ENCODE measurements around the gene MRPL33.
"Not testable (repeated sequence)": the region's sequence is repeated elsewhere in the genome, so short reads cannot be mapped to it uniquely, and the experiment has no call there.

Gene MRPL33

DNA sequence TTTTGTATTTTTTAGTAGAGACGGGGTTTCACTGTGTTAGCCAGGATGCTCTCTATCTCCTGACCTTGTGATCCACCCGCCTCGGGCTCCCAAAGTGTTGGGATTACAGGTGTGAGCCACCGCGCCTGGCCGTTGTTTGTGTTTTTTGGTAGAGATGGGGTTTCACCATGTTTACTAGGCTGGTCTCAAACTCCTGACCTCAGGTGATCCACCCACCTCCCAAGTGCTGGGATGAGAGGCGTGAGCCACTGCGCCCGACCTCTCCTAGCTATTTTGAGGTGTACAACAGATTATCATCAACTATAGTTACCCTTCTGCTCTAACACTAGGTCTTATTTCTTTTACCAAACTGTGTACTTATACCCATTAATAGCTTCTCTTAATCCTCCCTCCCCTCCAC is 28.9 kb upstream of the MRPL33 start:
- no peak for DNase-seq

DNA sequence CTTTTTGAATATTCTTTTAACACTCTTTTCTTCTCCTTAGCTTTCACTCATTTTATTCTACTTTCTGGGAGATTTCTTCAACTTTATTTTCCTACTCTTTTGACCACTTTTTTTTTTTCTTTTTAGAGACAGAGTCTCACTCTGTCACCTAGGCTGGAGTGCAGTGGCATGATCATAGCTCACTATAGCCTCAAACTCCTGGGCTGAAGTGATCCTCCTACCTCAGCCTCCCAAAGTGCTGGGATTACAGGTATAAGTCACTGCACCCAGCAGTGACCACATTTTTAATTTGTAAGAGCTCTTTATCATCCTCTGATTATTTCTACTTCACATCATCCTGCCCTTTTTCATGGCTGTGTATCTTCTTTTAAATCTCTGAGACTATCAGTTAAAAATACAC is 26.0 kb upstream of the MRPL33 start:
- not testable (repeated sequence) for DNase-seq

DNA sequence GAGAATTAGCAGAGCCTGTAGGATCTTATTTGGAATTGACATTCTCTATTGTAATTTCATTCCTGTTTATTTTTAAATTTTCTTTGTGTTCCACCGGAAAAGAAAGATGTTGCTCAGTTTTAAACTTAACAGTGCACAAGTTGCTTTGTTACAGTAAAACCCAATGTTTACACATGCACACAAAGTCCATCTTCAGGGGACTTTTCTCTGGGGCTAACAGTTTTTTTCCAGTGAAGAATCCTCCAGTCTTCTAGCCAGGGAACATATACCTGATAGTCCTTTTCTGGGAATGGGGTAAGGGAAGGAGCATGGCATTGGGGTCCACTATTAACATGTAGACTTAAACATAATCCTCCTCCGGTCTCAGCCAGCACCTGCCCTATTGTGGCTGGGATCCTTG is 25.2 kb upstream of the MRPL33 start:
- no peak for DNase-seq

DNA sequence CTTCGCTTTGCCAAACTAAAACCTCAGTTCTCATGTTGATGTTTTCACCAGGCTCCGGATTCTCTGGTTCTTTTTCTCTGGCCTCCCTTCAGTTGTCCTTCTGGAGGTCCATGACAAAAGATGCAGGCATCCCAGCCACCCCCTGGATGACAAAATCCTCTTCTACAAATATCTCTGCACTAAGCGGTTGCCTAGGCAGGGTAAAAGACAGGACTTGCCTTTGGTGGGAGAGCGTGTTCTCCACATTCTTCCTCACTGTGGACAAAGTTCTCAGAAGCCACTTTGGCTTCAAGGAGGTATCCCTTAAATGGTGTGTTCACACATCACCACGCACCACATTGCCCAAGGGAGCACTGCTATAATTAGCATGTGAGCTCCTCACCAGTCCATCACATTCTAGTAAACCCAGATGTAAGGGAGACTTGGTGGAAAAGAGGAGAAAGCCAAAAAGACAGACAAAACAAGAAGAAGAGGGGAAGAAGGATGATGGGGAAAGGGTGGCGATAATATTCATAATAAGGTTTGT is 23.6 kb upstream of the MRPL33 start:
- DNase-seq = no peak

DNA sequence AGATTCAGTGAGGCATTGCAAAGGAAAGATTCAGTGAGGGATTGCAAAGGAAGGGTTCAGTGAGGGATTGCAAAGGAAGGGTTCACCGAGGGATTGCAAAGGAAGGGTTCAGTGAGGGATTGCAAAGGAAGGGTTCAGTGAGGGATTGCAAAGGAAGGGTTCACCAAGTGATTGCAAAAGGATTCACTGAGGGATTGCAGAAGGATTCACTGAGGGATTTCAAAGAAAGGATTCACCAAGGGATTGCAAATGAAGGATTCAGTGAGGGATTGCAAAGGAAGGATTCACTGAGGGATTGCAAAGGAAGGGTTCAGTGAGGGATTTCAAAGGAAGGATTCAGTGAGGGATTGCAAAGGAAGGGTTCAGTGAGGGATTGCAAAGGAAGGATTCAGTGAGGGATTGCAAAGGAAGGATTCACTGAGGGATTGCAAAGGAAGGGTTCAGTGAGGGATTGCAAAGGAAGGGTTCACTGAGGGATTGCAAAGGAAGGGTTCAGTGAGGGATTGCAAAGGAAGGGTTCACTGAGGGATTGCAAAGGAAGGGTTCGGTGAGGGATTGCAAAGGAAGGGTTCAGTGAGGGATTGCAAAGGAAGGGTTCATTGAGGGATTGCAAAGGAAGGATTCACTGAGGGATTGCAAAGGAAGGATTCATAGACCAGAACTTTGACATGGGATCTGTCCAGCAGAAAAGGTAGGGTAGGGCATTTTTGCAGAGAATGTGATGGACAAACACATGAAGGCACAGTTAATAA is 22.5 kb upstream of the MRPL33 start:
- DNase-seq = not testable (repeated sequence)

DNA sequence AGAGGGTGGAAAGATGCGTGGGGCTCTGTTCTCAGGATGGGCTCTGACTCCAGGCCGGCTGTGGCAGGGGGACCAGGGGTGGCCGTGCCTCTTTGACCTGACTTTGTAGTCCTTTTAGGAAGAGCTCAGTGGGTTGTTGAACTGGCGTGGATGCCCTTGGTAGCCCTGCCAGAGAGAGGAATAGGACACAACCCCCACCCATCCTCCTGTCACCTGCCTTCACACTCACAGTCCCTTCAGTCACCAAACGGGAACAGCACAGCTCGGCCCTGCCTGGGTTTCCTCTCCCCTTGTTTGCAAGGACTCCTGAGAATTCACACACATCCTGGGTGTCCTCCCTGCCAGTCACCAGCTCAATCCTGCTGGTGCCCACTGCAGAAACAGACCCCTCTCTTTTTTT is 20.1 kb upstream of the MRPL33 start:
- no peak for DNase-seq

DNA sequence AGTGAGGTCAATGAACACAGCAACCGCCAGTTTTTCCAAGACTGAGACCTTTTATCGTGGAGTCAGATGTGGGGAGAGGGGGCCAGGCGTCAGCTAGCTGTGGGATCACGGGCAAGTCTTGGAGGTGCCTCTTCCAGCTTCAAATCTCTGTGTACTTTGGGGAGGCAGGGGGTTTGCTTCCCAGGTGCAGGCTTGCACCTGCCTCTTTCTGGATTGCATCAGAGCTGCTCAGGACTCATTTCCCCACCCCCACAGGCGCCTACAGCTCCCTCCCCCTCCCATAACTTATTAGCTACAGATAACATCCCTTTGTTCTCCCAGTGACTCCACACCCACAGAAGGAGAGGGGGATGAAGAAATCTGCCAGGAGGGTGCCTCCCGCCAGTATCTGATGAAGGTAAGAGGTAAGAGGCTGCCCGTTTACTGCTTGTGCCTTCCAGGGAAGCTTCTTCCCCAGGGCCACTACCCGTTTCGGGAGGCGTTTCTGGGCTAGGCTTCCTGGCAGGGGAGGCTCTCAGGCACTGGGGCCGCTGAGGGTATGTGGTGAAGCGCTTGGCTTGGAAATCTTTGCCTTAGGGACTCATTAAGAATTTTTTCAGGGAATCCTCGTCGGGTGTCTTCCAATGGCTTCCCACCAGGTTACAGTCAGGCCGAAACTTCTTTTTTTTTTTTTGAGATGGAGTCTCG is 18.8 kb upstream of the MRPL33 start:
- no peak for DNase-seq

DNA sequence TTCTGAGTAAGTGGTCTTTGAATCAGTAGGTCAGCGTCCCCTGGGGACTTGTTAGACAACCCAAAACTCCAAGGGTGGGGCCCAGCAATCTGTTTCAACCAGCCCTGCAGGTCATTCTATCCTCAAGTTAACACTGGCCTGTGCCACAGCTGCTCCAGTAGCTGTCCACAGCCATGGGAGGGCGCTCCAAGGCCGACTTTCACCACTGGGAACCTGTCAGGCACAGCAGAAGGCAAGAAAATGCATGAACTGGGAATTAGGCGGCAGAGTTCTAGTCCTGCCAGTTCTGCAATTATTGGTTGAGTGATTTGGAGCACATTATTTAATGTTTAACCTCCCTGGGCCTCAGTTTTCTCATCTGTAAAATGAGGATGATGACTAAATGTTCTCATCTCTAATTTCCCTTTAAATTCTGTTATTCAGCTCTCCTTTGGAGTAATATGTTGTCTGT is 17.4 kb upstream of the MRPL33 start:
- DNase-seq = peak; percentile 75 to 77

DNA sequence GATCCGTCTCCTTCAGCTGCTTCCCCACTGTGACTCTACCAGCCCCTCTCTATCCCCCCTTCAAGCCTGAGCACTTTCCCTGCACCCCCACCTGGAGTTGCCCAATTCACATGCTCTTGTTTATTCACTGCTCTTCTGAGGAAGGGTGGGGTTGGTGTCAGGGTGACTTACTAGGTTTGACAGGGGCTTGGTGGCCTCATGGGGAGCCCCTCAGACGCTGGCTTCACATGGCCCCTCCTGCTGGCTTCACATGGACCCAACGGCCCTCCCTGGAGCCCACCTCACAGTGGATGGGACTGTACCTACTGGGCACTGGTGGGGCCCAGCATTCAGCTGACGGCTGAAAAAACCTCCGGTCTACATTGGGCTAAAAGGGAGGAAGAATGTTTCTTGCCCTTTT is 16.7 kb upstream of the MRPL33 start:
- no peak for DNase-seq

DNA sequence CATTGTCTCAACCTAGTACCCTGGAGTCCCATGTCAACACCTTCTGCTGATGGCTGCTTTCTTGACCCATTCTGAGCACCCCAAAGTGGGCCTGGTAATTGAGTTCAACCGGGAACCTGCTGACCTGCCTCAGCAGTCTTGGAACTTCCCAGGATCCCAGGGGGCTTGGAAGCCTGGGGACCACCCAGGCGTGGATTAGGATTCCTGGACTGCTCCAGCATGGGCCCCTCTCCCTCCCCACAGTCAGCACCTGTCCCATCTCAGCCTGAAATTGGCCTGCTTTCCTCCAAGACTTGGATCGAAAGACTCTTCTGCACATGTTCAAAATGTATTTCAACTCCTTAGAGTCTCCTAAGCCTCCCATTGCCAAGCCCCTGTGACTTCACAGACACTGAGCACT is 15.4 kb upstream of the MRPL33 start:
- DNase-seq = no peak

DNA sequence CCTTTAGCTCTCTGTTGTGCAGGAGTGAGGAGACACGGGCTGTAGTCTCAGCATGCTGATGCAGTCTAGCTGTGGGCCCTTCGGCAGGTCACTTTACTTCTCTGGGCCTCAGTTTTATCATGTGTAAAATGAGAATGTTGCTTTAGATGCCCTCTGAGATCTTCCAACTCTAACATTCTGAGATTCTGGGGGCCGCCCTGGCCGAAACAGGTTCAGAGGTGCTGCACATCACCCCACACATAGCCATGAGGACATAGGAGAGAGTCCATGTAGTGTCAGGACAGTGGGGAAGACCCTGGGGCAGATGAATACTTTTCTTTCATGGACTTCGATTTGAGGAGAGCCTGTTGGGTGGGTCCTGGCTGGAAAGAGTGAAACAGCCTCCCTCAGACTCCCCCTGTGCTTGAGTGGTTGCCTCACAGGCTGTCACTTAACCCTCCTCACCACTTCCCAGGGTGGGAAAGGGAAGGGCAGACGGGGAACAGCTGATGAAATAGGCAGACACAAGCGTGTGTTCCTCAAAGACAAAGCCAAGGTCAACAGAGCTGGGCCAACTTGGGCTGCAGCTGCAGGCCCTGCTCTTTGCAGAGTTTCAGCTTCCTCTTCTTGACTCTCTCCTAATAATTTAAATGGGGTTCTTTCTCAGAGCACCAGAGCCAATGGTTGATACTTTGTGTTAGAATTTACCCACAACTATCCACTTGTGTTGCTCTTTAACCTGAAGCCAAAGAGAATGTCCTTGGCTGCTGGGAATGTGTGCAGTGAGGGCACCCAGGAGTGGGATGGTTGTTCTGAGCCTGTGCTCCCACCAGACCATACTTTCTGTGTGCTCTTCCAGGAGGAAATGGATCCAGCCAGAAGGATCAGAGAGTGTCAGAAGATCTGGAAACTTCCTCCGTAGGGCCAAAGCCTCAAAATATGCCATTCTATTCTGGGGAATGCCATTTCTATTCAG is 14.7 kb upstream of the MRPL33 start:
- no peak for DNase-seq

DNA sequence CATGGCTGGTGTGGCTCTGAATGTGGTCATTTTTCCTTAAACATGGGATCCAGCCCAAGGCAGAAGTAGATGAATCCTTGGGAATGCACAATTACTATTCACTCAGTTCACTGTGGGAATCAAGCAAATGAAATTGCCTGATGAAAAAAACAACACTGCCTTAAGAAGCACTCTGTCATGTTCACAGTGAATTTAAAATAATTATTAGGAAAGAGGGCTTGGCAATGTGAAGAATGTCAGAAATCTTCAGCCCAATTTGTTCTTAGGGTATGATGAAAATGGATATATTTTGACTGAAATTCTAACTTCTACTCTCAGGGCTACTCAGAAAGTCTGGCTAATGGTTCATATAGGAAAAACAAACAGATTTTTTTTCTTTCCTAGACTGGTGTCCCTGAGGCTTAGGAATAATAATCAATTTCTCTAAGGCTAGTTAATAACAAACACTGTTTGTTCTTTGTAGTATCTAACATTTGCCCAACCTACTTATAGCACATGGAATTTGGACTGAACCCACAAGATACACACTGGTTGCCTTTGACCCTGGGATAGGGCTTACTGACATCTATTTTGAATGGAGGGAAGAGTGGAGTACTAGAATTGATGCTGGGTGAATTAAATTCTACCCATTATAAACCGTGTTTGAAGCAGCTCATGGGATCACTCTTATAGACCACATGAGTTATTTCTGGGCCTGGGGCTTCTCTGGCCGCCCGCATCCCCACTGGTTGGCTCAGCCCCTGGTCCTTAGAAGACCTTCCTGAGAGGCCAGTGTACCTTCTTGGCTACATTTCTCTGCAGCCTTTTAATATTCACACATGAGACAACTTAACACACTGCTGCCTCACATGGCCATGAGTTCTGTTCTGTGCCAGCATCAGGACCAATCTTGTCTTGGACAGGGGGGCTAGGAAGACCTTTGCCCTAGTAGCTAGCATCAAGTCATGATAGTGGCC is 8.3 kb upstream of the MRPL33 start:
- no peak for DNase-seq

DNA sequence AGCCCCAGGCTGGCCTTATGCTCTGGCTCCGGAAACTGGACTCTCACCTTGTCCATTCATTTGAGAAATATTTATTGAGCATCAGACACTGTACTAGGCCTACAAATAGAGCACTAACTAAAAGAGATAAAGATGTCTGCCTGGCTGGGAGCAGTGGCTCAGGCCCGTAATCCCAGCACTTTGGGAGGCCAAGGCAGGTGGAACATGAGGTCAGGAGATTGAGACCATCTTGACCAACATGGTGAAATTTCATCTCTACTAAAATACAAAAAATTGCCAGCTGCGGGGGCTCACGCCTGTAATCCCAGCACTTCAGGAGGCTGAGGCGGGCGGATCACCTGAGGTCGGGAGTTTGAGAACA is 7.6 kb upstream of the MRPL33 start:
- no peak for DNase-seq

DNA sequence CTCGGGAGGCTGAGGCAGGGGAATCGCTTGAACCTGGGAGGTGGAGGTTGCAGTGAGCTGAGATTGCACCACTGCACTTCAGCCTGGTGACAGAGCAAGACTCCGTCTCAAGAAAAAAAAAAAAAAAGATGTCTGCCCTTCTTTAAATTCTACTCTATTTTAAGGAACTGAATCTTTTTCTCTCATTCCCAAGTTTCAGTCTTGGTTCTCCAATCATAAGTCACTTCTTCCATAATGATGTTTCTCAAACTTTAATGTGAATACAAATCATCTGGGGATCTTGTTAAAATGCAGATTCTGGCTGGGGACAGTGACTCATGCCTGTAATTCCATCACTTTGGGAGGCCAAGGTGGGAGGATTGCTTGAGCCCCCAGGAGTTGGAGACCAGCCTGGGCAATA is 7.0 kb upstream of the MRPL33 start:
- DNase-seq = not testable (repeated sequence)

DNA sequence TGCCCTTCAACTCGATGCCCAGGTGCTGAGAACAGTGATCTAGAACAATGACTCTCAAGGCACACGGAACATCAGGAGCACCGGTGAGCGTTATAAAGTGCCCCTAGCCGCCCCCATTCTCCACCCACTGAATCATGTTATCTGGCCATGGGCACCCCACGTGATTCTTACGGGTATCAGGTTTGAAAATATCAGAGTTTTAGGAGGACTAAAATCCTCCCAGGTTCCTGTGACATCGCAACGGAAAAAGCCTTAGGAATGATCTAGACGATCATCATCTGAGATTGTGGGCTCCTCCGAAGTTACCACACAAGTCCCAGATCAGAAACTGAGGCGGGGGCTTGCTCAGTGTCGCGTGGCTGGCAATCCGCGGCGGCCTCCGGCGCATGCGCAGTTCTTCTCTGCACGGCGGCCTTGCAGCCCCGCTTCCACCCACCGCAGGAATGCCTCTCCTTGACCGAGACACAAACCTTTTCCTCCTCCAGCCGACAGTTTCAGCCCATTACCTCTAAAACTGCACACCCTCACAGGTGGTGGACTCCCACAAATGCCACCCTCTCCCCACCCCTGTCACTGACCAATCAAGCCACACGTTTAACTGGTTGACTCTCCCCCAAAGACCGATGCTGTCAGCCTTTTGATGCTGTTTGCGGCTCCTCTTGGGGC is 5.8 kb upstream of the MRPL33 start:
- peak; percentile 50 to 57 for DNase-seq

DNA sequence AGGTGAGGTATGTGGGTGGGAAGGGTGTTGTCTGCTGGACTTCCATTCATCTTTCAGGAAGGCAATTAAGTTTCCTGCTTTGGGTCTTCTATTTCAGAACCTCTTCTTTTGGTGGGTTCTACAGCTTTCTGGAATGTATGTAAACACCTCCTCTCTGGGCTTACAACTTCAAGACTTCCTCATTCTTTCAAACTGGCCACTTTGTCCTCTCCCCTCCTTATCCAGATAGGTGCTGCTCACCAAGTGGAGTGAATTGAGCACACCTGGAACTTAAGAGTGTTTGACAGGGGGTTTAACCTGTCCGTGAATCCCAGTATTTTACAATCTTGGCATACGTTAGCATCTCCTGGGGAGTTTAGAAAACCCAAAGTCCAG is 5.2 kb upstream of the MRPL33 start:
- no peak for DNase-seq

DNA sequence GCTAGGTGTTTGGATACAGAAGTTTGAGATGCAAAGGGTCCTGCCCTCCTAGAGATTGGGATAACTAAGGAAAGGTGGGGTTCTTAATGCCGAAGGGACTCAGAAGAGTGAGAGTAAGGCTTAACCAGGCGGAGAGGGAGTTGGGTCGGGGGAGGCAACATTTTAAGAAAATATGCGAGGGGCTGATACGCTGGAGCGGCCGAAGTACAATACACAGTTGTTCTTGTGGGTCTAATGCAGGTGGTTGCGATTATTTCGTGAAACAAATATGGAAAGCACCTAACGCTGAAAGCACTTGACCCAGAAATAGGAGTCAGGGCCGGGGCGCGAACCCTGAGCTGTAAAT is 344 bp upstream of the MRPL33 start:
- no peak for DNase-seq

DNA sequence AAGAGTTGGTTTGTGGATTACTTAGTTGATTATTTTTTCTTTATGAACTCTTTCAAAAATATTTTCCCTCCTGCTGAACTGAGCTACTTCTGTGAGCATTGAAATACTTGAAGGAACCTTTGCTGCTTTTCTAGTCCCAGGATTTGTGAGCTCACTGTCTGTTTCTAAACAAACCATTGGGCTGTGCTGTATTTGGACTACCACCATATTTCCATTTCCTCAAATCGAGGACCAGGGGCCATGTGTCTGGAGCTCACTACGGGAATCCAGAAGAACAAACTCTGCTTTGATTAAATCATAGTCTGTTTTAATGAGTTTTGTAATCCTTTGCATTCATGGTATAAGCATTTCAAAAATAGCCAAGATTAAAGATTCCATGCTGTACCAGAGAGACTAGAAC is 1.3 kb downstream of the MRPL33 start:
- no peak for DNase-seq

DNA sequence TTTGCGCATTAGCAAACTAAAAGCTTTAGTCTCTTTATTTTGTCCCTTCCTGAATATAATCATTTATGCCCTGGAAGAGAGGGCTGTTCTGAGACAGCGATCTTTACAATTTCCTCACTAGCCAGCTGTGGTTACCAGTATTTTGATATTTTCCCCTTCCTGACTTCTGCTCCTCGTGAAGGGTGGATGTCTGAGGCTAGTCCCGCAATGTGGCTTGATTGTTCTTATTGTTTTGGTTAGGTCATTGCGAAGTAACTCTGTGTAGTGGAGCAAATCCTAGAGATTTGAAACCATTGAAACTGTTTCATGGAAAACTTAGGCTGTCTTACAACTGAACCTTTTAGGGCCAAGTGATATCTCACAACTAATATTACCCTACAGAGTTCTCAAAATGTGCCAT is 2.4 kb downstream of the MRPL33 start:
- DNase-seq = no peak

DNA sequence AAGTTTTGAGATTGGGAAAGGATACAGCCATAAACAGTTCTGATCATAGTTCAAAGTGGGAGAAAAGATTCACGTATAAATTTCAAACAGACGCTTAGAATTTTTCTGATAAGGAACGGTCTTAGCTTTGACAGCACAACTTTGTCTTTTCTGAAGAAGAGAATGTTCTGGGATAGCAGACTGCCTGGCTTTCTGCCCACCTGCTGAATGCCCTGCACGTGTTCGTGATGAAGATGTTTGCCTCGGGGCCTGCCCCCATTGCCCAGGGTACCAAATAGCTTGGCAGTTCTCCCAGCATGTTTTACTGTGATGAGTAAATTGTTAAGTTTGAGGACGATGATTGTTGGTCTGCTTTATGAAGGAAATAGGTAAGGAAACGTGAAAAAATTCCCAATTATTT is 4.6 kb downstream of the MRPL33 start:
- no peak for DNase-seq

DNA sequence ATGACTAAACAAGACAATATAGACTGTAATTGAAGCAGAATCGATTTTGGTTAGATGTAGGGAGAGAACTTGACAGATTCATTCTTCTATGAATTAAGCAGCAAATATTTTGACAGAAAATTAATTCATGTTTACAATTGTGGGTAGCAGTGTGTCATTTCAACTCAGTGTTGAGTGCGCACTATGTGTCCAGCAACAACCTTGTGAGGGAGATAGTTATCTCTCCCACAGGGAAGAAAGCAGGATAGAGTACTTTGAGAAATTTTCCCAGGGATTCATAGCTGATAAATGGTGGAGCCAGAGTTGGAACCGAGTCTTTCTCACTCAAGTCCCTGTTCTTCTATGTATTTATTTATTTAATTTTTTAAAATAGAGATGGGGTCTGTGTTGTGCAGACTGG is 5.2 kb downstream of the MRPL33 start:
- DNase-seq = no peak

Data from activated CD4-positive, alpha-beta T cell treated with anti-CD3 and anti-CD28 coated beads, Interleukin-2, amount 50 U/mL, for 4 hours (primary cell).